Activated gamma-delta T cell treated with anti-CD3 and anti-CD28 coated beads, Interleukin-2, amount 50 U/mL, for 16 hours (primary cell): ENCODE results near the gene NCKIPSD.

Experiments
- DNase-seq: peaks from one replicate; pipeline ENCODE4 v3.0.0-alpha.2; 2020; ENCODE audit warnings: low read depth

NCKIPSD gene

DNA sequence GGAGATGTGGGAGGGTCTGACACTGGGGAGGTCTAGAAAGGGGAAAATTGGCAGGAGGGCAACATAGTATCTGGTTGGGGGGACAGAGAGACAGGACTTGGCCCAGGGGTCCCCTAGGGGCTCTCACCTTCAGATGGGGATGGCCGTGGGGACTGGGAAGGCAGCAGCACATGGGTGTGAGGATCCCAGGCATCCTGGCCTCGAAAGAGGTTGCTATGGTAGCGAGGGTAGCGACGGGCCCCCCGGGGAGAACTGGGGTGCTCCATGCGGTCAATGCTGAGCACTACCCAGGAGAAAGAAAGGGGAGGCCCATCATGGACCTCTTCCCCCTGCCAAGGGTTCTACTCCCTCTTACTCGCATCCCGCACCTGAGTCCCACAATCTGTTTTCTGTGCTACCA is 38.0 kb downstream of the NCKIPSD start:
- DNase-seq, result no peak

DNA sequence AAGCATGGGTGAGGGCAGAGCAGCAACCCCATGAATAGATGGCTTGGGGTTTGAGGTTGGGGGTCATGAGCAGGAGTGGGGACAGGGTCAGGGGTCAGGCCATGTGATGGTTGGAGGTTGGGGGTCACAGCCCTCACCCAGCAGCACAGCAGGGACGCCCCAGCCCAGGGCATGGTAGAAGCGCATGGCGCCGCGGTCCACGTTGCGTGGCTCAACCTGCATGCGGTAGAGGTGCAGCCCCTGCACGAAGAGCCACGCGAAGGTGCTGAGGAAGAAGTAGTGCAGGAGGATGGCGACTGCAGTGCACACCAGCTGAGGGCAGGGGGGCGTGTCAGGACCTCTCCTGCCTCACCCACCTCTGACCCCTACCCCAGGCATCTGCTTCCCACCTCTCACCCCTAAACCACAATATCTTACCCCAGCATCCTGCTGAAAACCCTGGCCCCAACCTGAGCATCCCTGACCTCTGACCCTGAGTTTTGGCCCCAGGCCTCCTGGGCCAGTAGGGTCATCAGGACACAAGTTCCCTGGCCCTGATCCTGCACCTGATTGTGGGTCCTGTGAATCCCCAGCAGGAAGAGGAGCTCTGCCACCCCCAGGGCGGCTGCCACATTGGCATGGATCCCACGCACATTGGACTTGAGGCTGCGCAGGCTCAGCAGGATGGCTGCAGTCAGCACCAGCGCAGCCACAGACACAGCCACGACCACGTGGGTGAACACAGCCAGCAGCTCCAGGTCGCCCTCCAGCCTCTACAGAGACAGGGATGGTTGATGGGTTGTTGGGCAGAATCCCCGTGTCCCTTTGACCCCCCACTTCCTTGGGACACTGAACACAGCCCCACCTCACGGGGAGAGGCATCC is 40.6 kb downstream of the NCKIPSD start:
- DNase-seq, result no peak

DNA sequence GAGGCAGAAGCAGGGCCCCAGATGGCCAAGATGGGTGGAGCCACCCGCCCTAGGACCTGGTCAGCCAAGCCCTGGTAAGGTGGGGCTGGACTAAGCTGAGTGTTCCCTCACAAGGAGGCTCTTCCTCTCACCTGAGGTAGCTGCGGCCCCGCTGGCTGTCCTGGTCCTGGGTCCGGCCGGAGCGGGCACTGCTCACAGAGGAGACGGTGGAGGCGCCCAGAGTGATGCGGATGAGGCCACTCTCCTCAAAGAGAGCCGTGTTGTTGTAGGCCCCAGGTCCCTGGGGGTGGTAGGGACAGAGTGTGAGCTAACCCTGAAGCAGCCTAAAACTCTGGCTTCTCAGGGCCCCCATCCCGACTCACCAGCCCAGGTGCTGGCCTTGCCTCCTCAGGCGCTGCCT is 43.1 kb downstream of the NCKIPSD start:
- DNase-seq, result no peak

DNA sequence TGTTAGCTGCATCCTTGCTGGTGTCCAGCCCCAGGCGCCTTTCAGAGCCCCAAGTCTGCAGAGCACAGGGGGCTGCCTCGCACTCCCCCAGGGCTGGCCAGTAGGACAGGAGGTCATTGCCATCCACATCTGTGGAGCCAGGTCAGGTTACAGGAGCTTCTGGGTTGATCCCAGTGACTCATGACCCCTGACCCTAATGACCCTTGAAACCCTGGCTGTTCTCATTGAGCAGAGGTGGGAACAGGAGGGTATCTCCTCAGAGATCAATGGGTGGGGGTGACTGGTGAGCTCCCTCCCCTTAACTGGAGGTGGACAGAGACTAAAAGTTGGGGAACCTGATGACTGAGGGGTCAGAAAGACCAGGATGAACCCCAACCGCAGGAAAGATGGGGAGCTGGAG is 44.3 kb downstream of the NCKIPSD start:
- no peak for DNase-seq

DNA sequence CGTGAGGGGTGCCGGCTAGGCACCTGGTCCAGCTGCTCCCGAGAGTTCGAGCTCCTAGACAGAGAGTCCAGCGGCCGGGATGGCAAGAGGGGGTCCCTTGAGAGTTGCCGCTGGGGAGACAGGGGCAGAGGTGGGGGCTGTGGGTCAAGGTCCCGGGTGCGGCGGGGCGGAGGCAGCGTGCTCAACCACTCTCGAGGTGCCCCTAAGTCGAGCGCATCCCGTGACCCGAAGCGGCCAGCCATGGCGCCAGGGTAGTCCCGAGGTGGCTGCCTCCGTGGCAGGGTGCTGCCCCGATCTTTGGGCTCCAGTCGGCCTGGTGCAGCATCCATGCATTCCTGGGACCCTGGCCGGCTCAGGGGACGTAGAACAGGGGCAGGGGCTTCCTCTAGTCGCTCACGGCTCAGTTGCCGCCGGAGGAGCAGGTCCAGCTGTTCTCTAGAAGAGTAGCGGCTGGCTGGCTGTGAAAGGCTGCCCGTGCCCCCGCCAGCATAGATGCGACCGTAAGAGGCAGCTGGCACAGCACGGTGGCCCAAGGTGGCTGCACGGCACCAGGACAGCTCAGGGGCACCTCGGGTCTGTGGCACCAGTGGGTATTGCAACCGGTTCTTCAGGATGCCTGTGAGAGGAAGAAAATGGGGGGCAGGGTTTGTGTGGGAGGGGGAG is 45.6 kb downstream of the NCKIPSD start:
- no peak for DNase-seq

DNA sequence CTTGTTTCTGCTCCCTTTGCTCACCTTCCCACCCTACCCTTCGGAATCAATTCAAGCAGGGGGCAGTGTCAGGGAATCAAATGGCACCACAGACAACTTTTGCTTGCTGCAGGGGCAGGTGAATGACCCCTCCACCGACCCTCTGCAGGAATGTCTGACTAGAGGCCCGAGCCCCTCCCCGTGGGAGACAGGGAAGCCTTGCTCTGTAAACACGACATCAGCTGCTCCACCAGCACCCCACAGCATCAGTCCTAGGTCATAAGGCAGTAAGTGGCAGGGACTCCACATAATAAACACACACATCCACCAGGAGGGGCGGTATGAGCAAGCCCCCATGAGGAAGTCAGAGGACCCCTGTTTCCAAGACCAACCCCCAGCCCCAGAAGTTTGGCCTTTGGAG is 48.4 kb downstream of the NCKIPSD start:
- no peak for DNase-seq

DNA sequence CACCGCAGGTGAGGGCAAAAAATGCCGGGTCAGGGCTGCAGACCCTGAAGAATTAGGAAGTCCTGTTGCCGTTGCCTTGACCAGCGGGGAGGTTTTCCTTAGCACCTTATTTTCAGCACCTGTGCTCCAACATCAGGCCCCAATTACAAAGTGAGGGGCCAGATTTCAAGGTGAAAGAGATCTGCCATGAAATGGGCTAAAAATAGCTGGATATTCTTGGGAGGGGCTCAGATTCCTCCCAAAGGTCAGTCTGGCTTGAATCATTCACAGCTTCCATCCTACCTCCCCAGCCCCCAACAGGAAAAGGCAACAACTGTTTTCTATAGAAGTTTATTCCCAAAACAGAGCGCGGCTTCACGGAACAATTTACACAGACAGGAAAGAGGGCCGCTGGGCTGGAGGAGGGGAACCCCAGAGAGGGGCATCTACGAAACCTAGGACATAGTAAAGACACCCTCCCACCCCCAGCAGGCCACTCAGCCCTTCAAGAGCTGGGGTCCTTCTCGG is 49.5 kb downstream of the NCKIPSD start:
- DNase-seq, result no peak

DNA sequence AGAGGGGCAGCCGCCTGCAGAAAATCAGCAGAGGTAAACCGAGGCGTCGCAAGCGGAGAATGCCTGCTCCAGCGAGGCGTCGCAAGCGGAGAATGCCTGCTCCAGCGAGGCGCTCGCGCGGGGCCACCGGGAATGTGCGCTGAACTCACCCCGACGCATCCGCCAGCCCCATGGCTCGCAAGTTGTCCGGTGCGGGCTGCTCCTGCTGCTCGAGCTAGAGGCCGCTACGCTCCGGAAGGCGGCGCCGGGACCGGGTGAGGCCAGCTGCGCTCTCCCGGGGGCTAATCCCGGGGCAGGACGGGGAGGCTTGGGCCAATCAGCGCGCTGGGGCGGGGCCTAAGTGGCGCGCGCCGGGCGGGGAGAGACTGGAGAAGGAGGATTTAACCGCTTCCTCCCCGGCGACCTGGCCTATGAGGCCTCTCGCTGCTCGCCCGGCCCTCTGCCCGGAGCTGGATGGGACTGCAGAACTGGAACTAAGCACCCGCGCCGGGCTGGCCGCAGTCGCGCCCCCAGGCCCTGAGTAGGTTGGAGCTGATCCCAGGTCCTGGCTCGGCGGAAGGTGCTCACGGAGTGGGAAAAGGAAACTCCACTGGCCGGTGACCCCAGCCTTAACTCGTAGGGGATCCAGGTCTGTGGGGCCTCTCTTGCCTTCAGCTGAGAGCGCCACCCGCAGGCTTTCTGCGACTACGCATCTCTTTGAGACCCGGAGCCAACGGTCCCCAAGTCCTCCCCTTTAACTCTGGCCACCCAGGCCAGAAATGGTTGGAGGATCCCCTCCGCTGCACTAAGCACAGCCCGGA is 50.3 kb downstream of the NCKIPSD start, which contains the start of gene SLC26A6:
TSS of gene SLC26A6 (minus strand) at position 240 of the 800 bp plus-strand sequence. CDS start at position 172, 68 bp downstream.
- DNase-seq, result peak; percentile 89

DNA sequence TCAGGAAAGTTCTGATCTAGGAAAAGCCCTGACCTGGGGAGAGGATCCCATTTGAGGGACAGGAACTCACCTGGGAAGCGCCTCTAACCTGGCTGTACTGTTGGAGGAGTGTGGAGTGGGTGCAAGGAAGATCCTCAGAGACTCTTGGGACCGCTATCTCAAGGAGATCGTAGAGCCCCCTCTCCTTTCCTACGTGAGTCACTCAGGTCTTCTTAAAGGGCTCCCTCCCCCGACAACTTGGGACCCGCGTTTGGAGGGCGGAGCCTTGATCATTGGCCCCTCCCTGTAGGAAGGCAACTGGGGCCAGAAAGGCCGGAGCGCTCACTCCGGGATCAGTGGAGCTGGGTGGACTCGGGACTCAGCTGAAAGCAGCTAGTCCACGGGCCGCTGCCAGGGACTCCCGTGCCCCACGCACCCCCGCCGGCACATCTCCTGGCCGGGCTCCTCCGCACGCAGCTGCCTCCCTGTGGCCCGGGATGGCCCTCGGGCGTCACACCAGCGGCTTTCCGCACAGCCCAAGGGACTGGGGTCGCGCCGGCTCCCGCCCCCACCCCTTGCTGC is 51.0 kb downstream of the NCKIPSD start:
- DNase-seq, result peak; percentile 28

DNA sequence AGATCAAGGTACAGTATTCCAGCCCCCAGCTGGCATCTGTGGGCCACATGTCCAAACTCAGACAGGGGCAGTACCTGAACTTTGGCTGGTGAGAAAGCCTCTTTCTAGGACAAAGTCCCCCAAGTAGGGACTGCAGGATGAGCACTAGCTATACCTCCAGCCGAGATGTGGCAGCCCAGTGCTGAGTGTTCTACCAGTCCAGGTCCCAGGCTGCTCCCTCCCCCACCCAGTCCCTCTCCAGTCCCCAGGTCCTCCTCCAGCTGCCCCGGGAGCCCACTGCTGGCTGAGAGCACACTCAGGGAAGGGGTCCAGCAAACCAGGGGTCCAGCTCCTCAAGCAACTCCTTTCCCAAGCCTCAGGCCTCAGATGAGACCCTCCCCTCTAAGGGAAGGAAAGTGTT is 52.0 kb downstream of the NCKIPSD start:
- no peak for DNase-seq

DNA sequence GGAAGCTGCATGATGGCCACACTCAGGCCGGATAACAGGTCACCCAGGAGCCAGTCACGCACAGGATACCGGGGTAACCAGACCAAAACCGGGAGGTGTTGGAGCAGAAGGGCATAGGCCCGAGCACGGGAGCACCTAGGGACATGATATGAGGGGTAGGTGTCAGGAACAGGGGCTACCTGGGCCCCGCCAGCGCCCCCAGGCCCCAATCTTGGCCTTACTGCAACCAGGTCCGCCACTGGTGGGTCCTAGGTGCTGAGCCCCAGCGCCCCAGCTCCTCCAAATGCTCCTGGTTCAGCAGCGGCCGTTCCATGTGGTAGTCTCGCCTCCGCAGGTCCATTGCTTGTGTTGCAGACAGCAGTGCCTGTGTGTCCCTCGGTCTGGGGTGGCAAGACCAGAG is 52.5 kb downstream of the NCKIPSD start:
- DNase-seq, result no peak

DNA sequence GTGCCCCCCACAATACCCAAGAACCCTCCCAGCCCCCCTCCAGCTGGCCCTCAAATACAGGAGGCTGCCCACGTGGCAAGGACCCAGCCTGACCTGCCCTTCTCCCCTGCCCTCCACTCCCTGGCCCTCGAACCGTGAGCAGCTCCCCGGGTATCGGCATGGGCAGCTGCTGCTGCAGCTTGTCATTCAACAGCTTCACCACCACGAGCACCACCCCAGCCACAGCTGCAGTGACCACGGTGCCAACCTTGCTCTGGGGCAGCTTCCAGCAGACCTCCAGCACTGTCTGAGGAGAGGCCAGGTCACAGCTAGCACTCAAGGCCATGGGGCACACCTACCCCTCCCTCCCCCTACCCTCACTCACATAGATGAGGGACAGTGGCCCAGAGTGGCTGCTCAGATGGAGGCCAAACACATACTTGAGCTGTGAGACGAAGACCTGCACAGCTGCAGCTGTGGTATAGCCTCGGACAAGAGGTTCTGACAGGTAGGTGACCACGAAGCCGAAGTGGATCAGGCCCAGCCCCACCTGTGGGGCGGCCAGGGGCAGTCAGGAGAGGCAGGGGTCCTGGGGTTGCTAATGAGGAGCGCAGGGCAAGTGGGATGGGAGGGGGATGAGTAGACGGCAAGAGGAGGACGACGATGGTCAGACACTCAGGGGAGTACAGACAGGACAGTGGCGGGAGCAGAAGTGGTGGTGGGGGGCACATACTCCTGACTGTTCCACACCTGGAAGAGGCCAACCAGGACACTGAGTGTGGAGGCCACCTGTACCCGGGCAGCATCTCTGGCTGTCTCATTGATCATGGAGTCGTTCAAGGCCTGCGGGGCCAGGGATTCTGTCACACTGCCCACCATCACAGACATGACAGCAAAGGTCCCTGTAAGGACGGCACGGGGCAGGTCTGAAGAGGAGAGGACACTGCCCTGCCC is 53.9 kb downstream of the NCKIPSD start:
- no peak for DNase-seq

DNA sequence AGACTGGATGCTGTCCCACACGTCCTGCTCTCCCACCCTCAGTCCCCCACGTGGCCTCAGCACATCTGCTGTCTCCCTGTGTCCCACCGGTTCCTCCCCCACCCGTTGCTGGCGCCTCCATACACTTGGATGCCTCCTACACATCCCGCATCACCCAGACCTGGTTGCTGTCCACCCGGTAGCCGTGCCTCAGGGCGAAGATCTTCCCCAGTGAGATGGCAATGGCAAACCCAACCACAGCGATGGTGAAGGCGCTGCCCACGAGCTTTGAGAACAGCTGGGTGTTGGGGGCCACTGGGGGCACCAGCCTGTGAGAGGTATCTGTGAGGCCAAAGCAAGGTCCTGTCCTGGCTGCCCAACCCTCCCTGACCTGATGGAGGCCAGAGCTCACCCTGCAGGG is 54.9 kb downstream of the NCKIPSD start:
- no peak for DNase-seq

DNA sequence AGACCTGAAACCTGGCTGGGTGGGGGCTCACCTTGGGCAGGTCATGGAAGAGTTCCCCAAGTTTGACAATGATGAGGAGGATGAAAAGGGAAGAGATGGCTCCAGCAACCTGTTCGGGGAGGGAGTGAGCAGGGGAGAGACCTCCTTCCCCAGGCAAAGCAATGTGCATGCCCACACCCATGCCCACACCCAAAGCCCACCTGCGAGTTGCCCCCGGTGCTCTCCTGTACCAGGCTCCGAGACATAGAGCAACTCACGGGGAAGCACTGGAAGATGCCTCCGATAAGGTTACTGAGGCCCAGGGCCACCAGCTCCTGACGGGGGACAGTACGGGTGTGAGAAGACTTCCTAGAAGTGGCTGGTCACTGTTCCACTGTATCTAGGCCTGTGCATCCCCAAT is 55.3 kb downstream of the NCKIPSD start:
- DNase-seq, result no peak

DNA sequence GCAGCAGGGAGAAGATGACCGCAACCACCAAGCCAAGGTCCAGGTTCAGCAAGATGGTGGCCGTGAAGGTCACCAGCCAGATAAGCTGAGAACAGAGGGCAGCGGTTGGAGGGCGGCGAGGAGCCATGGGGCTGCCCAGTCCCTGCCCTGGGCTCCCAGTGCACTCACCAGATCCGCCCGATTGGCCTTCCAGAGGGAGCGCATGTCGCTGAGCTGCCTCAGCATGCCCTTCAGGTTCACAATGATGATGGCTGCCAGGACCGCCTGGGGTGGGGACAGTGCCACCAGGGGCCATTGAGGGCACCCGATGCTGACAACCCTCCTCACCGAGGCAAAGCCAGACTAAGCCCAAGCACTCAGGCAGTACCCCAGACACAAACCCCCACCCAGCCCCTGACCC is 55.8 kb downstream of the NCKIPSD start:
- no peak for DNase-seq

DNA sequence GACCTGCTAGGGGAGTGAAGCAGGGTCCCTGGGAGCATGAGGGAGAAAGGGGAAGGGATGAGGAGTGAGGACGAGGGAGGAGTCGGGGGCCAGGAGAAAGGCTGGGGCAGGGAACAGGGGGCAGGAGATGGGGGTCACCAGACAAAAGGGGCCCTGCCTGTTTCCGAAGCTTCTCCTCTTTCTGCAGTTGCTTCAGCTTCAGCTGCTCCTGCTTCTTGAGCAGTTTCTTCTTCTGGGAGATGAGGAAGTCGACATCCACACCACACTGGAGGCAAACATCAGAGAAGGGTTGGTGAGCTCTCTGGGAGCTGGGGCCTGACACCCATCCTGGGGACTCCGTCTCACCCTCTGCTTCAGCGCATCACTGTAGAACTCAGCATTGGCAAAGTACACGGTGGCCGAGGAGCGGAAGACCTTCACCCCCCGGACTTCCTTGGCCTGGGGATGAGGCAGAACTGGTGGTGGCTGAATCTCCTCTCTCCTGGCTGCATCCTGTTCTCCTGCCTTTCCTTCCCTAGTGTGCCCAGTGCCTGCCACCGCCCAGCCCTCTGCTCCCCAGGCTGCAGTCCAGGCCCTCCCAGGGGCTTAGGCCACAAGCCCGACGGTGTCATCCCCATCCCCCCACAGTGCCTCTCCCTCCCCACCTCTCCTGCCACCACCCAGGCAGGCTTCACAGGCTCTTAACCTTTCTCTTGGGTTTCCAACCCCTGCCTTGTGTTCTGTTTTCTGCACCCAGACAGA is 57.3 kb downstream of the NCKIPSD start:
- no peak for DNase-seq

DNA sequence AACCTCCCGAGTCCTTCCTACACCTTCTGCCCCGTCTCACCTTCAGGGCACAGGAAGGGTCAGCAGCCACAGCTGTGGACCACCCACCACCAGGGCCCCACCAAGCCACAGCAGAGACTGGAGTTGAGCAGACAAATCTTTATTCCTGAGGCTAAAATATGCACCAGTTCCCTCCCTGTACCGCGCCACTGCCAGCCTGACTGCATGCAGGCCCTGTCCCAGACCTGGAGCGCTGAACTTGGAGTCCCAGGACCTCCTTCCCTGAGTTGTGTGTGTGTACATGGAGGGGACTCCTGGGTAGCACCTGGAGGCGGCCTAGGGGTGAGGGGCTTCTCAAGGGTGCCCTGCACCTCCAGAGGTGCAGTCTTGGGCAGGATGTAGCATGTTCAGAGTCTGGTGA is 60.1 kb downstream of the NCKIPSD start:
- DNase-seq, result no peak

DNA sequence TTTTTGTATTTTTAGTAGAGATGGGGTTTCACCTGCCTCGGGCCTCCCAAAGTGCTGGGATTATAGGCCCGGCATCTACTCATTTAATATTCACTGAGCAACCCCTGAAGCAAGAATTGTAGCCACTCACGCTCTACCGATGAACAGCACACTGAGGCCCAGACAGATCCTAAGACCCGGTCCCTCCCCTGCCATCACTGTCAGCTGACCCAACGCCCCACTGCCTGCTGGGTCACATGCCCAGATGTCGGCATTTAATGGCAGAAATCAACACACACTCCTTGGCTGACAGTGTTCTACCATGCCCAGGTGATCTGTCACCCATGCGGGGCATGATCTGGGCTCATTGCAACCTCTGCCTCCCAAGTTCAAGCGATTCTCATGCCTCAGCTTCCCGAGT is 60.9 kb downstream of the NCKIPSD start:
- no peak for DNase-seq

DNA sequence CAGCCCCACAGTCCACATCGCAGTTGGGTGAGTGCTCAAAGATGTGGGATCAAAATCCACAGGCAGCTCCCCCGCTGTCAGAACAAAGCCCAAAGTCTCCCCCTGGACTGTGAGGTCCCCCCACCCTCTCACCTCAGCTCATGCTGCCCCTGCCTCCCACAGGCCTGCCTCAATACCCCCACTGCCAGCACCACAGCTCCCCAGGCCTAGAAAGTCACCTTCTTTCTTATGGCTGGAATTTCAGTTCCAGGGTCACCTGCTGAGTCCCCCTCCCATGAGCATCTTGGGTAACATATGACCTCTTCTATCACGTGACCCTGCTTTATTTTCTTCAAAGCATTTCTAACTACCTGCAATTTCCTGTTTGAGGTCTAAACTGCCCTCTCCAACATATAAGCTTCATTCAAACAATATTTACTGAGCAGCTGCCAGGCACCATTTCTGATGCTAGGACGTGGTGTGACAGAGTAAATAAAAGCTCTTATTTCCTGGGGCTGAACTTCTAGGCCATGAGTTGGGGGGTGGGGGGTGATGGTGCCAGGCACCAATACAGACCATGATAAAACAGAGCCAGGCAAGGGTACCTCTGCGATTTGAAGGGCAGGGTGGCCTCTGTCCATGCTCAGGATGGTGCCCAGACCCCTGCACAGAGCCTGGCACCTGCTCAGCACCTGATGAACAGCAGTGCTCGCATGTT is 61.7 kb downstream of the NCKIPSD start:
- DNase-seq, result no peak
